Uterus (tissue), 4 donors: Measurements from ENCODE around the gene PLSCR5. TPM values are rescaled to one million over a fixed set of nuclear protein-coding genes. Genes with fewer than 3 reads are reported as not detected.

Experiments used
- DNase-seq, 2 donors: peaks; one replicate each; pipeline ENCODE4 v3.0.0-alpha.2; 2019 to 2020
- H3K27ac ChIP-seq, 2 donors: fragments of 200-600 bp; sonication (generic); 1 replicate in 1 of 2; 2 replicates in 1 of 2; pipeline ENCODE4 v1.5.1; 2016 to 2018
- H3K27me3 ChIP-seq, 2 donors: fragments of 200-600 bp; sonication (generic); one replicate each; pipeline ENCODE4 v1.5.1; 2018 to 2019; ENCODE audit warnings: control low read depth in 1 of 2
- H3K36me3 ChIP-seq, 2 donors: fragments of 200-600 bp; sonication (generic); one replicate each; pipeline ENCODE4 v1.5.1; 2019; ENCODE audit warnings: control low read depth in 1 of 2
- H3K4me1 ChIP-seq, 2 donors: fragments of 200-600 bp; sonication (generic); one replicate each; pipeline ENCODE4 v1.5.1; 2018 to 2019; ENCODE audit warnings: control low read depth in 1 of 2
- H3K4me3 ChIP-seq, 2 donors: fragments of 200-600 bp; sonication (generic); 1 replicate in 1 of 2; 2 replicates in 1 of 2; pipeline ENCODE4 v1.5.1; 2018 to 2019; ENCODE audit warnings: mild to moderate bottlenecking in 1 of 2
- H3K9me3 ChIP-seq, 2 donors: fragments of 200-600 bp; sonication (generic); one replicate each; pipeline ENCODE4 v1.5.1; 2019; ENCODE audit warnings: control low read depth in 1 of 2
- POLR2A ChIP-seq, 2 donors: fragments of 450-650 bp; IDR thresholded peaks; one replicate each; pipeline ENCODE4 v1.6.1; 2016; ENCODE audit warnings: antibody characterized with exemption in 2 of 2, mild to moderate bottlenecking in 1 of 2, moderate library complexity in 1 of 2
- intact Hi-C: fragments of 100-400 bp; cut with DNase I; formaldehyde crosslinking; loops from one replicate; pipeline ENCODE4 v1.15.1; 2023; ENCODE audit warnings: low total_unique reads
- small RNA-seq: library from RNA; depleted of rRNA; stranded (forward); fragments of <200 nt; gene quantifications from one replicate; pipeline ENCODE3, GENCODE V24; 2016
- total RNA-seq, 4 donors: library from RNA; depleted of rRNA in 3 of 4; stranded (reverse); fragments of >200 nt in 3 of 4; gene quantifications; one replicate each; pipeline versions ENCODE4 v1.1.0 to v1.2.4, GENCODE V29; 2014 to 2023
- TF ChIP-seq, protein P1 (sequence below), 4 experiments: fragments of 200-600 bp in 2 of 4; fragments of 450-650 bp in 2 of 4; sonication (generic) in 2 of 4; IDR thresholded peaks; one replicate each; pipeline ENCODE4 v1.5.1; 2016 to 2019; ENCODE audit warnings: antibody characterized with exemption in 4 of 4, mild to moderate bottlenecking in 2 of 4, moderate library complexity in 1 of 4
- donor health status: DM: yes; HTN: yes; CAD: no.

PLSCR5 gene
- total RNA-seq, 4 donors from 2014 or later: not detected

DNA sequence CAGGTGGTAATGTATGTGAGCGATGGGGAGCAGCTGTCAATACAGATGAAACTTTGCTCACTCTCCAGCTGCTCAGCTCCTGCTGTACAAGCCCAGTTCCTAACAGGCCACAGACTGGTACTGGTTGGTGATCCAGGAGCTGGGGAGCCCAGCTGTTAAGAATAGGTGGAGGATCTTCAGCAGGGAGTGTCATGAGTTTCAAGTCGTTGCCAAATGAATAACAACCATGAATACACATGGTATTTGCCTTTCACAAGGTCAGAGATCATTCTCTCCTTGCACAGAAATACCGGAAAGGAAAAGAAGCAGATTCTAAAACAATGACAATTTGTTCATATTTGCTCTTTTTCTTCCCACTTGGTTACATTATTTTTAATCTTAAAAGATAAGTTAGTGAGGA lies 65.8 kb downstream of the PLSCR5 start:
- Histone ChIP-seq H3K36me3 (no peaks in the 10 kb centered on the region), H3K4me1 (peaks cover 0 to 3% of the 10 kb centered on the region in 2 donors), H3K9me3 (no peaks in the 10 kb centered on the region), H3K4me3 (no peak overlapping the region), H3K27ac (peak overlapping the region in 1 of 2 donors; percentile 15), H3K27me3 (no peaks in the 10 kb centered on the region)
- DNase-seq: no peak
- intact Hi-C loops: no loop called here
- no peak for TF ChIP-seq POLR2A (IDR thresholded peaks at IDR 0.05)
- TF ChIP-seq, protein P1, sequence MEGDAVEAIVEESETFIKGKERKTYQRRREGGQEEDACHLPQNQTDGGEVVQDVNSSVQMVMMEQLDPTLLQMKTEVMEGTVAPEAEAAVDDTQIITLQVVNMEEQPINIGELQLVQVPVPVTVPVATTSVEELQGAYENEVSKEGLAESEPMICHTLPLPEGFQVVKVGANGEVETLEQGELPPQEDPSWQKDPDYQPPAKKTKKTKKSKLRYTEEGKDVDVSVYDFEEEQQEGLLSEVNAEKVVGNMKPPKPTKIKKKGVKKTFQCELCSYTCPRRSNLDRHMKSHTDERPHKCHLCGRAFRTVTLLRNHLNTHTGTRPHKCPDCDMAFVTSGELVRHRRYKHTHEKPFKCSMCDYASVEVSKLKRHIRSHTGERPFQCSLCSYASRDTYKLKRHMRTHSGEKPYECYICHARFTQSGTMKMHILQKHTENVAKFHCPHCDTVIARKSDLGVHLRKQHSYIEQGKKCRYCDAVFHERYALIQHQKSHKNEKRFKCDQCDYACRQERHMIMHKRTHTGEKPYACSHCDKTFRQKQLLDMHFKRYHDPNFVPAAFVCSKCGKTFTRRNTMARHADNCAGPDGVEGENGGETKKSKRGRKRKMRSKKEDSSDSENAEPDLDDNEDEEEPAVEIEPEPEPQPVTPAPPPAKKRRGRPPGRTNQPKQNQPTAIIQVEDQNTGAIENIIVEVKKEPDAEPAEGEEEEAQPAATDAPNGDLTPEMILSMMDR (IDR thresholded peaks at IDR 0.05): no peak

DNA sequence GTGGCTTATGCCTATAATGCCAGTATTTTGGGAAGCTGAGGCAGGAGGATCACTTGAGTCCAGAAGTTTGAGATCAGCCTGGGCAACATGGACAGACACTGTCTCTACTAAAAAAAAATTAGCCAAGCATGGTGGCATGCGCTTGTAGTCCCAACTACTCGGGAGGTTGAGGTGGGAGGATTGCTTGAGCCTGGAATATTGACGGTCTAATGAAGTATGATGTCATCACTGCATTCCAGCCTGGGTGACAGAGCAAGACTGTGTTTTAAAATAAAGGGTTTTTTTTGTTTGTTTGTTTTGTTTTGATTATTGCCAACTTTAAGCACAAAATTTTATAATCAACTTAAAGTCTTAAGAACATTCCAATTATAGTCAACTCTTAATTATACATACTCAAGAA lies 67.5 kb downstream of the PLSCR5 start:
- Histone ChIP-seq H3K36me3 (no peaks in the 10 kb centered on the region), H3K4me3 (no peak overlapping the region), H3K27me3 (no peaks in the 10 kb centered on the region), H3K4me1 (peaks cover 0 to 3% of the 10 kb centered on the region in 2 donors), H3K9me3 (no peaks in the 10 kb centered on the region), H3K27ac (peak overlapping the region in 1 of 2 donors; percentile 35)
- no peak for DNase-seq
- TF ChIP-seq POLR2A (IDR thresholded peaks at IDR 0.05): no peak
- TF ChIP-seq, protein P1 (IDR thresholded peaks at IDR 0.05): no peak
- intact Hi-C loops: no loop called here

DNA sequence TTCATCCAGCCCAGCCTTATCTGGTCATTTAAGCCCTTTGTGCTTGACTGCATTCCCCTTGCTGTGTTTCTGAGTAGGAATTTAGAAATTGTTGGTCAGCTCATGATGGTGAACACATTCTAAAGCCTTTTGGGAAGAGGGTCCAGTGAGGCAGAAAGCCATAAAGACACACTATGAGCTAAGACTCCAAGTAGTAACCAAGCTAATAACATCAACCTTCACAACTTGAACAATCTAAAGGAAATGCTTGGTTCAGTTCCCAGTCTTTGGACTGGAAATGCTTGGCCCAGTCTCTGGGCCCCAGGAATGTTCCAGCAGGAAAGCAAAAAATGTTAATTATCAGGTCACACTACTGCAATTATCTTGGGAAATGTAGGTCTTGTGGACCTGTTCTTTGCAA lies 68.5 kb downstream of the PLSCR5 start:
- no peak for DNase-seq
- H3K36me3 ChIP-seq: no peaks in the 10 kb centered on the region
- peaks cover 0 to 3% of the 10 kb centered on the region in 2 donors for H3K4me1 ChIP-seq
- no peak for TF ChIP-seq POLR2A (IDR thresholded peaks at IDR 0.05)
- TF ChIP-seq, protein P1 (IDR thresholded peaks at IDR 0.05): no peak
- peak overlapping the region; percentile 35 to 43 for H3K27ac ChIP-seq
- no peaks in the 10 kb centered on the region for H3K9me3 ChIP-seq
- intact Hi-C loops: no loop called here
- H3K4me3 ChIP-seq: no peak overlapping the region
- H3K27me3 ChIP-seq: no peaks in the 10 kb centered on the region

Small RNAs within 50 kb of the gene (small RNA-seq; reads per million reads assigned to genes)
- not detected for gene RNU6-428P

Other genes starting within 250 kb of the PLSCR5 start
- not detected for gene PLSCR2, start 135.8 kb downstream of the PLSCR5 start, total RNA-seq
- 100 to 1,000 TPM in 2 of 4 donors, 10 to 100 TPM in 2; 75.6 to 248 (median 116) TPM for gene PLSCR1, start 60.7 kb downstream of the PLSCR5 start, total RNA-seq